HFF-Myc (cell line): Measurements from ENCODE around the gene SNPH.

Source experiments
- DNase-seq: peaks from one replicate; pipeline ENCODE4 v3.0.0-alpha.2; 2011; ENCODE audit warnings: low read depth; ENCODE audit errors: extremely low read depth
- H3K4me3 ChIP-seq: replicated peaks from 2 replicates; pipeline ENCODE4 v1.5.1; 2011; ENCODE audit warnings: low read depth, mild to moderate bottlenecking, control low read depth, low read length
- TF ChIP-seq, protein P1 (sequence below): IDR thresholded peaks from 2 replicates; pipeline ENCODE4 v1.5.1; 2012; ENCODE audit warnings: mild to moderate bottlenecking, low read depth, low read length, control low read depth; ENCODE audit errors: missing control alignments

The SNPH gene

DNA sequence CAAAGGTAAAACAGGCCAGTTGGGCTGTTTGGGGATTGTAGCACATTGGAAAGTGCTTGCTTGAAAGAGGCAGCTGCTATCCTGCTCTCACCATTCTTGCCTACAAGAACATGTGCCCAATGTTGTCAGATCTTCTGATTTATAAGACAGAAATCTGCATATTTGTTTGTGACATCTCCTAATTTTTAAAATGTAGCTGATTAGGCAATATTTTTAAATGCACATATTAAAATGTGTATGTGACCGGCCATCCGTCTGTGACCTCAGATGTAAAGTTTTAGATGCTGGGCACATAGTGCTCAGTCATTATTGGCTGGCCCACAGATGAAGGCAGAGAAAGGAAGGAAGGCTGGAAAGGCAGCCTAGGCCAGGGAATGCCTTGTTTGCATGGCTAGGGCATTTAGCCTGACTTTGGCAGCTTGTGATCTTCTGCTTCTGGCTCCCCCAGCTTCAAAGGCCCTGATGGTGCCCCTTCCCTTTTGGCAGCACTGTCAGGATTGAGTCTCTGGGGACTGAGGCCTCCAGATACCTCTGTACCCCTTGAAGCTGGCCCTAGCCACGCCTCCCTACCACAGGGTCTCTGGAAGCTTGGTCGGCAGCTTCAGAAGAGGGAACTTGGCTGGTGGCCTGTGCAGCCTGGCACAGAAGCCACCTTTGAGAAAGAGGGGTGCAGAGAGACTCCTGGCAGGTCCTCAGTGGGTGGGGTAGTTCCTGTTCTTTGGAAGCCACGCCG lies 6.4 kb downstream of the SNPH start:
- no peak for DNase-seq
- TF ChIP-seq, protein P1, sequence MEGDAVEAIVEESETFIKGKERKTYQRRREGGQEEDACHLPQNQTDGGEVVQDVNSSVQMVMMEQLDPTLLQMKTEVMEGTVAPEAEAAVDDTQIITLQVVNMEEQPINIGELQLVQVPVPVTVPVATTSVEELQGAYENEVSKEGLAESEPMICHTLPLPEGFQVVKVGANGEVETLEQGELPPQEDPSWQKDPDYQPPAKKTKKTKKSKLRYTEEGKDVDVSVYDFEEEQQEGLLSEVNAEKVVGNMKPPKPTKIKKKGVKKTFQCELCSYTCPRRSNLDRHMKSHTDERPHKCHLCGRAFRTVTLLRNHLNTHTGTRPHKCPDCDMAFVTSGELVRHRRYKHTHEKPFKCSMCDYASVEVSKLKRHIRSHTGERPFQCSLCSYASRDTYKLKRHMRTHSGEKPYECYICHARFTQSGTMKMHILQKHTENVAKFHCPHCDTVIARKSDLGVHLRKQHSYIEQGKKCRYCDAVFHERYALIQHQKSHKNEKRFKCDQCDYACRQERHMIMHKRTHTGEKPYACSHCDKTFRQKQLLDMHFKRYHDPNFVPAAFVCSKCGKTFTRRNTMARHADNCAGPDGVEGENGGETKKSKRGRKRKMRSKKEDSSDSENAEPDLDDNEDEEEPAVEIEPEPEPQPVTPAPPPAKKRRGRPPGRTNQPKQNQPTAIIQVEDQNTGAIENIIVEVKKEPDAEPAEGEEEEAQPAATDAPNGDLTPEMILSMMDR = no peak
- H3K4me3 ChIP-seq = no peak overlapping the region

GRCh38 chr20:1273366-1273765 lies 7.3 kb downstream of the SNPH start:
- DNase-seq = no peak
- TF ChIP-seq, protein P1 = no peak
- H3K4me3 ChIP-seq = no peak overlapping the region

- H3K4me3 ChIP-seq = no peak overlapping the region
- TF ChIP-seq, protein P1 = no peak
- no peak for DNase-seq
These were observed 8.6 kb downstream of the SNPH start for GRCh38 chr20:1274485-1275311.

DNA sequence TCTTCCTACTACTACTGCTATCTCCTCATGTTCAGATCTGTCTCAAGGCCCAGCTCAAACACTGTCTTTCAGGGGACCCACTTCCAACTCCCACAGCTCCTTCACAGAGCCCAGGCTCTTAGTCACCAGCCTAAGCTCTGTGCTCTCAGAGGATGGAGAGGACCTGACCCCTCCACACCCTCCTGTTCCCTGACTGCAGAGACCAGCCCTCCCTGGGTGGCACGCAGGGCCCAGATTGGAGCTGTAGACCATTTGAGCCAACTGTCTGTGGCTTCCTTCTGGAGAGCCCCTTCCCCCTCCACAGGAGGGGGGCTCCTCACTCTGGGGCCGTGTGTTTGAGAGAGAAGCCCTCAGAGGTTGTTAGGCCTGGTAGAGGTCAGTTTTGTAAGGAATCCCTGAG lies 9.8 kb downstream of the SNPH start:
- H3K4me3 ChIP-seq = no peak overlapping the region
- TF ChIP-seq, protein P1 = no peak
- DNase-seq = no peak

- TF ChIP-seq, protein P1 = no peak
- no peak overlapping the region for H3K4me3 ChIP-seq
- no peak for DNase-seq
These were observed 11.6 kb downstream of the SNPH start for GRCh38 chr20:1277529-1278322.

DNA sequence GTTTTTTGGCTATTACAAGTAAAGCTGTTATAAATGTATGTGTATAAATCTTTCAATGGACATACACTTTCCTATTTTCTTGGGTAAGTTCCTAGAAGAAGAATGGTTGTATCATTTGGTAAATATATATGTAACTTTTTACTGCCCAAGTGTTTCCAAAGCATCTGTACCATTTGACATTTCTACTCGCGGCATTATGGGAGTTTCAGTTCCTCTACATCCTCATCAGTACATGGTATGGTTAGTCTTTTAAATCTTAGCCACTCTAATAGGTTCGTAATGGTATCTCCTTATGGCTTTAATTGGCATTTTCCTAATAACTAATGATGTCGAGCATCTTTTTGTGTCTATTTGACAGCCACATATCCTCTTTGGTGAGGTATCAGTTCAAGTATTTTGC lies 12.9 kb downstream of the SNPH start:
- no peak overlapping the region for H3K4me3 ChIP-seq
- no peak for DNase-seq
- TF ChIP-seq, protein P1 = no peak
